CD4-positive, alpha-beta T cell treated with Interleukin-17A for 4 hours (primary cell): ENCODE measurements around the gene ORC4.

Experiments
- DNase-seq: peaks from one replicate; pipeline ENCODE4 v3.0.0-alpha.2; 2020; ENCODE audit warnings: mixed read lengths

The ORC4 gene

DNA sequence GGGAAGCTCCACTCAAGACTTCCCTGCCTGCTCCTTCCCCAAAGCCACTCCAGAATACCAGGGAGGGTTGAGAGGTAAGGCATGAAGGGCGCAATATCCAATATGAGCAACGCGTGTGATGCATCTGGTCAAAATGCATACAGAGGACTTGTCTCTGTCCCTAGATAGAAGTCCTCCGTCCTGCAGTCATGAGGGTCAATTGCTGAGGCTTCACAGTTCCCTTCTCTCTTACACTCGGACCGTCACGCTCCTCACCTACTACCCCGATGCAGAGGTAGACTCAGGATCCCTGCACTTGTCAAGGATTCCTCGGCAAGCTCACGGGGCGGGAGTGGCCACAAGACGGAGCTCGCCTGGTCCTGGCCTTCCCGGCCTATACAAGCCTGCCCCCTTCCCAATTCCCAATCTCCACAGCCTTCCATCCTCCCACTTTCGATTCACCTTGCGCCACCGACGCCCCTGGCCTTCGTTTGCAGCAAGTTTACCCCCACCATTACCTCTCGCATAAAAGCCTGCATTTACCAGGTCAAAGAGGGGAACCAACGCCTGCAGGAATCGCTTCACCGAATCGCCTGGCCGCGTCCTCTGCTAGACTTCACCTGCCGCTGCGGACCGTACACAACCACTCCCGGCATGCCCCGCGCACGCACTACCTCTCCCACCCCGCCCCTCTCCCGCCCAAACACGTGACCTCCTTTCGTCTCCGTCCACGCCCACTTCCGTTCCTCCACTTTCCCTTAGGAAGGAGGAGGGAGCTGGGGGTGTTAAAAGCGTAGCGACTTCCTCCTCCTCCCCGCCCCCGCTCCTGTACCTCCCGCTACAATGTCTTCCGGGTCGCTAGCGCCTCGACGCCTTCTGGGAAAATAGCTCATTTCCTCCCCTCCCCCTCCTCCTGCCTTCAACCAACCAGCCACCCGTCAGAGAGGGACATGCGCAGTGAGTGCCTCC, at the start of gene ORC4:
TSS of gene ORC4 (minus strand) at position 627 of the 948 bp plus-strand sequence. CDS start 44,779 bp downstream, outside the sequence.
- peak; percentile 98 for DNase-seq

DNA sequence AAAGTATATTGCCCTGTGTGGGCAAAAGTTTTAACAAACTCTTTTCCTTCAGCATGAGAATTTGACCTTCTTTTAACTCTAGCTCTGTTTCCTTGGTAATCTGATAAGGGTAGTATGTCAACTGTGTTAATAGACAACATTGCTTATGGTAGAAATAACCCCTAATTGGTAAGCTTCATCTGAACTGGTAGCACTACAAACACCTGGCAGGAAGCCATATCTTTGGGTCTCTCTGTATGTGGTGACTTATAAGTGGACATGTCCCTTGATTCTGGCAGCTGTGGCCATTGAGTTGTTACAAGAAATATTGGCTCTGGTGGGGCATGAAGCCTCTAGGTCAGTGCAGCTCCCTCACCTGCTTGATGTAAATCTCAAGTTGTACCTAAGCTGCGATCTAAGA, 47.3 kb upstream of the ORC4 start:
- DNase-seq: no peak

GRCh38 chr2:148065936-148066335, 45.4 kb upstream of the ORC4 start:
- no peak for DNase-seq

DNA sequence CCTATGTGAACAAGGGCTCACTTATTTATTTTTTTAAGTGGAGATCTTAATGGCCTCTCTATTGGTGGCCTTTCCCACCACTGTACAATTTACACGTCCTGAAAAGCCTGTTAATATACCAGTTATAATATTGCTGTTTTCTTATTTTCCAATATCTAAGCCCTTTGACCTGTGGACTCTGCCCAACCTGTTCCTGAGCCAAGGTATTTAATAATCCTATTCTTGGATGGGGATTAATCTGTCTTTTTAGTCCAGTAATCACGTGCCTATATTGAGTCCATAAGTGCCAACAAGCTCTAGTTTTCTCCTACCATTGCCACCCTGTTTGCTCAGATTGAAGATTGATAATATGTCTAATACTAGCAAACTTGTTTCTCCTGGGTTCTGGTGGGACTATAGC, 43.1 kb upstream of the ORC4 start:
- DNase-seq: no peak

- no peak for DNase-seq
Observed at GRCh38 chr2:148058641-148059040, 38.1 kb upstream of the ORC4 start.

DNA sequence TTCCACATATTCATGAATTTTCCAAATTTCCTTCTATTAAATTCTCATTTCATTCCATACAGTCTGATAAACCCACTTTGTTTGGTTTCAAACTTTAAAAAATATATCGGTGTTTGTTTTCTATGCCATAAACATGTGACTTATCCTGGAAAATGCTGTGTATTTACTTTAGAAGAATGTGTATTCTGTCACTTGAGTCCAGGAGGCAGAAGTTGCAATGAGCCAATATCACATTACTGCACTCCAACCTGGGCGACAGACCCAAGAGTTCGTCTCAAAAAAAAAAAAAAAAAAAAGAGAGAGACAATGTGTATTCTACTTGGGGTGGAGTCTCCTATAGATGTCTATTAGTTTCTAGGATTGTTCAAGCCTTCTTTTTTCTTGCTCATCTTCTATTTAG, 32.1 kb upstream of the ORC4 start:
- DNase-seq: no peak

GRCh38 chr2:148049284-148049683, 28.7 kb upstream of the ORC4 start:
- DNase-seq: no peak

- DNase-seq: no peak
Observed at GRCh38 chr2:148048475-148049221, 28.1 kb upstream of the ORC4 start.

- DNase-seq: no peak
Observed at GRCh38 chr2:148046802-148047201, 26.3 kb upstream of the ORC4 start.

DNA sequence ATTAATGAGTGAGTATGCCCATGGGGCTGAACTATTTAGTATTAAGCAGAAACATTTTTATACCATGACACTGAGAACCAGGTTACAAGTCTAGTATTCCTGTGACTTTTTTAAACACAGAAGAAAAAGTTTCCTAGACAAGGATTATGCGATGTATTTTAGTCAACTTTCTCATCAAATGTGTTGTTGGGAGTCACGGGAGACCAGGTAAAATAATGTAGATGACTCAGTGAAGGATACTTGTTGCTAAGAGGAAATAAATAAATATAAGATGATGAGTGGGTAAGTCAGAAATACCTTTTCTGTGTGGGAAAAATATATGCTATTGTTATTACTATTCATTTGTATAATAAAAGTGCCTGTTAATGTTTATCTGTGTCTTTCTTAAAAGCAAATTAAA, 23.8 kb upstream of the ORC4 start:
- DNase-seq: no peak

DNA sequence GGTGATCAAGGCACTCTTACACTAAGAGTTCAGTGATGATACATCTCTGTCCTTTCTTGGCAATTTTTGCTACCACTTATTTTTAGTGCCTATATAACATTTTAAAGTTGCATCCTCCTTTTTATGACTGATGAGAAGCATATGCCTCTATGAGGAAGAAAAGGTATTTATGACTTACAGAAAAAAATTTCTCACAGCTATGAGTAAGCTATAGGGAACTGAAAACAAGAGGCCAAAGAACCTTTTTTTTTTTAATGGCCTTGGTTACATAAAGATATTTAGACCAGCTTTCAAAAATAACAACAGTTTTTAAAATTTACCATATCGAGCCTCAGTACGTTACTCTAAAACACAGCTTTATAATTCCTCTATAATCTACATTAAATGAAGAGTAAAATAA, 21.7 kb upstream of the ORC4 start:
- DNase-seq: no peak

- DNase-seq: no peak
Observed at GRCh38 chr2:148039783-148040182, 19.2 kb upstream of the ORC4 start.

DNA sequence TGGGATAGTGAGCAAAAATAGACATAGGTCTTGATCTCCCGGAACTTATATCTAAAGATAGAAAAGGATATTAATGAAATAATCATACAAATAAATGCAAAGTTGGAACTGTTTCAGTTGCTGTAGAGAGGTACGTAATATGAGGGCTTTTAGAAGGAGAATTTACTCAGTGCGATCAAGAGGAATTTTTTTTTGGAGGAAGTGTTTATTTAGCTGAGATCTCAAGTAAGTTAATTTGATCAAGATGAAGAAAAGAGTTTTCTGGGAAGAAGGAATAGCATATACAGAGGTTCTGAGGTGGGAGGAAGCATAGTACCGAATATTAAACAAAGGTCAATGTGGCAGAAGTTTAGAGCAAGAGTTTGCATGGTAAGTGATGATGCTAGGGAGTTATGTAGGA, 11.7 kb upstream of the ORC4 start:
- DNase-seq: no peak

- DNase-seq: no peak
Observed at GRCh38 chr2:148031152-148031551, 10.6 kb upstream of the ORC4 start.

DNA sequence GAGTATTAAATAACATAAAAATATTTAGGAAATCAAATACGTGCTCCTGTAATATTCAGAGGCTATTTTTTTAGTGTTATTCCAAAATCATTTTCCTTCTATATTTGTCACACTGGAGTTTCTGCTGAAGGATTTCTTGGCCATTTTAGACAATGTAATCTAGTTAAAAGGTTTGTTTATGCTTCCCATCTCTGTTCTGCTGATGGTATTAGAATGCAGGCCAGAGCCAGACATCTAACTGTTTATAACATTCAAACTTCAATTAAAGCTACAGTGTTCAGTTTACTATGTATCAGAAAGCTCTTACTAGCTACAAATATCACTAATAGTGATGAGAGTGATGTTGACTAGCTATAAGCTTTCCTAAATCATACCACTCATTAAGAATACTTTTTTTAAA, 8.2 kb upstream of the ORC4 start:
- DNase-seq: no peak

GRCh38 chr2:148027822-148028221, 7.3 kb upstream of the ORC4 start:
- no peak for DNase-seq

DNA sequence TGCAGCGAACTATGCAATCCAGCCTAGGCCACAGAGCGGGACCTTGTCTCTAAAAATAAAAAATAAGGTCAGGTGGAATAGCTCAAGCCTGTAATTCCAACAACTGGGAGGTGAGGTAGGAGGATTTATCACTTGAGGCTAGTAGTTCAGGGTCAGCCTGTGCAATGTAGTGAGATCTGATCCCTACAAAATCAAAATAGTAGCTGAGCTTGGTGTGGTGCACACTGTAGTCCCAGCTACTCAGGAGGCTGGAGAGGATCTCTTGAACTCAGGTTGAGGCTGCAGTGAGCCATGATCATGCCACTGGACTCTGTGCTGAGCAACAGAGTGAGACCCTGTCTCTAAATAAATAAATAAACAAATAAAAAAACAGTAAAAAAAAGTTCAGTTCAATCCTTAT, 6.0 kb upstream of the ORC4 start:
- DNase-seq: no peak

DNA sequence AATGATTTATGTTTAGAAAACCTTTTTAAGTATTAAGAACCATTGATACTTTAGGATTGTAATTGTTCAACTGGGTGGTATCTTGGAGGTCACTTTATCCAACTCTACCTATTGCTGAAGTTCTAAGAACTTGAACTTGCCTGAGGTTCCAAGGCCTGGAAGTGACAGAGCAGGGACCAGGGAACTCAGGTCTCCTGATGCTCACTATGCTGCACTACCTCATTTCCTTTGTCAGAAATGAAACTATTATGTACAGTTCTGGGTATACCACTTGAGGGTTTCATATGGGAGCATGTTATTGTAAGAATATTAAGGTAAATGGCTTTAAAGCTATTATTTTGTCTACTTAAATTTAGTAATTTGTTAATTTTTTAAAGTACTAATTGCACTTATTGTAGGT, 3.3 kb upstream of the ORC4 start:
- peak; percentile 9 for DNase-seq

GRCh38 chr2:148022882-148023281, 2.3 kb upstream of the ORC4 start:
- no peak for DNase-seq

GRCh38 chr2:148022351-148022750, 1.8 kb upstream of the ORC4 start:
- no peak for DNase-seq

- DNase-seq: no peak
Observed at GRCh38 chr2:148021886-148022285, 1.3 kb upstream of the ORC4 start.

DNA sequence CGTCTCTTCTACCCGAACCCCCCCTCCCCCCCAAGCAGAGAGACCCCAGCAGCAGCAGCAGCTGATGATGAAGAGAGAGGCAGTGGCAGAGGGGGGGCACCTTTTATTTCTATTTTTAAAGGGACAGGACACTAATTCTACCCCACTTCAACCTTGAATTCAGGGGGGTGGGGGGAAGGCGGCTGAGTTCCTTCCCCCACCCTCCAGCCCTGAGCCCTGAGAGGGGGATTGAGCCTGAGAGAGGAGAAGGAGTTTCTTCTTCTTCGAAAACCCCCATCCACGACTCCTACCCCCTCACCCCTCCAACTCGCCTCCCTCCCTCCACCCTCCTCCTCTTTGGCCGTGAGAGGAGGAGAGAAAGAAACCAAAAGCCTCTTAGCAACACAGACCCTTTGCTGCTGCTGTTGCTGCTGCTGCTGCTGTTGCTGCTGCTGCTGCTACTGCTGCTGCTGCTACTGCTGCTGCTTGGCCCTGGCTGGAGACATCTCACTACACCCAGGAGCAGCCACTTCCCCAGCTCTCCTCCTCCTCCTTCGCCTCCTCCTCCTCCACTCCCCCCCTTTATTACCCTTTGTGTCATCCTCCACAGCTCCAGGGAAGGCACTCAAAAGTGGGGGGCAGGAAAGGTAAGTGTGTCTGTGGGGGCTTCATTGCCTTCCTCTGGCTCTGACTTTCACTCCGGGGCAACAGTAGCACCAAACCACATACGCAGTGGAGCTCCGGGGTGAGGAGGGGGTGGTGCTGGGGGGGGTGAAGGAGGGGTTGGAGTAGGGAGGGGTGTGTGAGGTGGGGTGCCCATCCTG, 723 bp upstream of the ORC4 start, which contains the start of gene MBD5:
TSS of gene MBD5 (plus strand) at position 33 of the 803 bp plus-strand sequence.
- peak; percentile 50 for DNase-seq

GRCh38 chr2:148014616-148015015, 5.9 kb downstream of the ORC4 start:
- no peak for DNase-seq
